HEK293T (cell line): Measurements from ENCODE around the gene CHST1.

Experiments used
- CTCF ChIA-PET: fragments of 350-600 bp; formaldehyde crosslinking; extraction: SDS; loops from one replicate; lab custom pipeline; 2021; ENCODE audit warnings: antibody characterized with exemption, inconsistent platforms; lab: Yijun Ruan, JAX
- POLR2A ChIA-PET: fragments of 350-600 bp; formaldehyde crosslinking; extraction: SDS; loops from one replicate; lab custom pipeline; 2020; ENCODE audit warnings: antibody characterized with exemption, inconsistent platforms; lab: Yijun Ruan, JAX
- DNase-seq: peaks from one replicate; pipeline ENCODE4 v3.0.0; 2012; ENCODE audit warnings: mixed read lengths; ENCODE audit errors: extremely low spot score
- ARNT ChIP-seq: fragments of 450-650 bp; IDR thresholded peaks from 2 replicates; pipeline ENCODE4 v1.6.1; 2017; ENCODE audit warnings: mild to moderate bottlenecking
- BHLHE40 ChIP-seq: fragments of 450-650 bp; IDR thresholded peaks from 2 replicates; pipeline ENCODE4 v1.6.1; 2016; ENCODE audit warnings: mild to moderate bottlenecking, moderate library complexity, borderline replicate concordance
- CTBP1 ChIP-seq: fragments of 450-650 bp; IDR thresholded peaks from 2 replicates; pipeline ENCODE4 v1.6.1; 2016; ENCODE audit warnings: borderline replicate concordance
- ELF4 ChIP-seq: fragments of 450-650 bp; IDR thresholded peaks from 2 replicates; pipeline ENCODE4 v1.6.1; 2017; ENCODE audit warnings: antibody characterized with exemption
- FOXA1 ChIP-seq: fragments of 450-650 bp; IDR thresholded peaks from 2 replicates; pipeline ENCODE4 v1.6.1; 2016; ENCODE audit warnings: mild to moderate bottlenecking
- FOXK2 ChIP-seq: fragments of 450-650 bp; IDR thresholded peaks from 2 replicates; pipeline ENCODE4 v1.6.1; 2016; ENCODE audit warnings: mild to moderate bottlenecking
- FOXM1 ChIP-seq: fragments of 450-650 bp; IDR thresholded peaks from 2 replicates; pipeline ENCODE4 v1.6.1; 2017; ENCODE audit warnings: mild to moderate bottlenecking, borderline replicate concordance
- HDGF ChIP-seq: fragments of 450-650 bp; IDR thresholded peaks from 2 replicates; pipeline ENCODE4 v1.6.1; 2017; ENCODE audit warnings: antibody characterized with exemption, borderline replicate concordance
- L3MBTL2 ChIP-seq: fragments of 450-650 bp; conservative IDR thresholded peaks from 2 replicates; pipeline ENCODE4 v1.6.1; 2016; ENCODE audit warnings: mild to moderate bottlenecking
- LEF1 ChIP-seq: fragments of 450-650 bp; IDR thresholded peaks from 2 replicates; pipeline ENCODE4 v1.6.1; 2017; ENCODE audit warnings: mild to moderate bottlenecking, borderline replicate concordance
- NFRKB ChIP-seq: fragments of 450-650 bp; IDR thresholded peaks from 2 replicates; pipeline ENCODE4 v1.6.1; 2016; ENCODE audit warnings: mild to moderate bottlenecking, moderate library complexity
- SP1 ChIP-seq: fragments of 450-650 bp; IDR thresholded peaks from 2 replicates; pipeline ENCODE4 v1.6.1; 2017
- SUZ12 ChIP-seq: fragments of 450-650 bp; IDR thresholded peaks from 2 replicates; pipeline ENCODE4 v1.6.1; 2016; ENCODE audit warnings: mild to moderate bottlenecking
- TARDBP ChIP-seq: fragments of 450-650 bp; IDR thresholded peaks from 2 replicates; pipeline ENCODE4 v1.6.1; 2016
- ZNF384 ChIP-seq: fragments of 450-650 bp; IDR thresholded peaks from 2 replicates; pipeline ENCODE4 v1.6.1; 2016
- TF ChIP-seq, protein P1 (sequence below): fragments of 450-650 bp; IDR thresholded peaks from 2 replicates; pipeline ENCODE4 v1.6.1; 2016

Gene CHST1

GRCh38 chr11:45654231-45655011, 11.0 kb downstream of the CHST1 start:
- no peak for DNase-seq
- ChIA-PET POLR2A (no interaction called here), CTCF (interaction anchor here (0.6 to 2.0 kb wide), 20 partner anchors 9 to 1330 kb away, joined by 3 to 21 read pairs (median 4); no protein-coding TSS in a partner anchor)
- TF ChIP-seq TARDBP (no peak), CTBP1 (no peak), LEF1 (no peak), SP1 (no peak), FOXM1 (no peak), BHLHE40 (no peak), FOXK2 (no peak), L3MBTL2 (no peak), HDGF (no peak), FOXA1 (no peak), SUZ12 (no peak), ZNF384 (no peak), ELF4 (no peak), NFRKB (no peak), ARNT (no peak)
- TF ChIP-seq, protein P1, sequence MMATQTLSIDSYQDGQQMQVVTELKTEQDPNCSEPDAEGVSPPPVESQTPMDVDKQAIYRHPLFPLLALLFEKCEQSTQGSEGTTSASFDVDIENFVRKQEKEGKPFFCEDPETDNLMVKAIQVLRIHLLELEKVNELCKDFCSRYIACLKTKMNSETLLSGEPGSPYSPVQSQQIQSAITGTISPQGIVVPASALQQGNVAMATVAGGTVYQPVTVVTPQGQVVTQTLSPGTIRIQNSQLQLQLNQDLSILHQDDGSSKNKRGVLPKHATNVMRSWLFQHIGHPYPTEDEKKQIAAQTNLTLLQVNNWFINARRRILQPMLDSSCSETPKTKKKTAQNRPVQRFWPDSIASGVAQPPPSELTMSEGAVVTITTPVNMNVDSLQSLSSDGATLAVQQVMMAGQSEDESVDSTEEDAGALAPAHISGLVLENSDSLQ = no peak

DNA sequence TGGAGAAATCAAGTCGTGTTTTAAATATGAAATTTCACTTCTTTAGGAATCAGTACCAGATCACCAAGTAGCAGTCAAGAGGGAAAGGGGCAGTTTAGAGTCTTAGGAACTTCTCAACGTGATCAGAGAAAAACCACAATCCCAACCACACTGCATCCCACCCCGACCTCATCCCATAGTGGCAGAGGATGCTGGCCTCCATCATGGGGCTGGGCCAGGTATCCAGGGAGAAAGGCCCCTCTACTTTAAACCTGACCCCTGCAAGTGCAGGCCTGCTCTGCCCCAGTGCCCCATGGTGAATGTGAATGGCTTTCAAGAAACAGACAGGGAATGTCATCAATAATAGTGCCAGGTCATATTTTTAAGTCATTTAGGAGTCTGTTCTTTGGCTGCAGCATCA, 12.1 kb downstream of the CHST1 start:
- ChIA-PET CTCF (interaction anchor here (0.9 to 2.0 kb wide), 2 partner anchors 118 to 282 kb away, joined by 3 to 10 read pairs; no protein-coding TSS in a partner anchor), POLR2A (no interaction called here)
- no peak for DNase-seq
- TF ChIP-seq NFRKB (no peak), ZNF384 (no peak), FOXK2 (no peak), TARDBP (no peak), BHLHE40 (no peak), CTBP1 (no peak), L3MBTL2 (no peak), FOXM1 (no peak), SUZ12 (no peak), HDGF (no peak), FOXA1 (no peak), ELF4 (no peak), SP1 (no peak), LEF1 (no peak), ARNT (no peak)
- TF ChIP-seq, protein P1 = no peak

GRCh38 chr11:45652781-45653180, 12.6 kb downstream of the CHST1 start:
- no peak for DNase-seq
- TF ChIP-seq ZNF384 = no peak
- no peak for TF ChIP-seq CTBP1
- no peak for TF ChIP-seq FOXK2
- TF ChIP-seq NFRKB = no peak
- TF ChIP-seq ARNT = no peak
- no peak for TF ChIP-seq SUZ12
- TF ChIP-seq, protein P1 = no peak
- no peak for TF ChIP-seq L3MBTL2
- no peak for TF ChIP-seq ELF4
- TF ChIP-seq HDGF = no peak
- no peak for TF ChIP-seq LEF1
- TF ChIP-seq SP1 = no peak
- TF ChIP-seq FOXM1 = no peak
- no peak for TF ChIP-seq FOXA1
- no peak for TF ChIP-seq BHLHE40
- no peak for TF ChIP-seq TARDBP
- CTCF ChIA-PET = no interaction called here
- POLR2A ChIA-PET = no interaction called here

- no peak for DNase-seq
- TF ChIP-seq HDGF = no peak
- TF ChIP-seq ARNT = no peak
- no peak for TF ChIP-seq ZNF384
- TF ChIP-seq L3MBTL2 = no peak
- no peak for TF ChIP-seq CTBP1
- TF ChIP-seq BHLHE40 = no peak
- no peak for TF ChIP-seq FOXK2
- TF ChIP-seq NFRKB = no peak
- TF ChIP-seq SUZ12 = no peak
- TF ChIP-seq, protein P1 = no peak
- no peak for TF ChIP-seq FOXA1
- no peak for TF ChIP-seq TARDBP
- no peak for TF ChIP-seq SP1
- TF ChIP-seq FOXM1 = no peak
- no peak for TF ChIP-seq LEF1
- TF ChIP-seq ELF4 = no peak
- ChIA-PET POLR2A (no interaction called here), CTCF (no interaction called here)
Observed at GRCh38 chr11:45651841-45652749, 13.3 kb downstream of the CHST1 start.
